Stimulated activated CD8-positive, alpha-beta memory T cell treated with anti-CD3 and anti-CD28 coated beads, Interleukin-15, amount 100 ng/mL, for 48 hours (primary cell): ENCODE measurements around the gene PLEKHA7.

Experiments
- DNase-seq, 2 donors: peaks; one replicate each; pipeline ENCODE4 v3.0.0-alpha.2; 2020; ENCODE audit warnings: low read depth in 2 of 2

Gene PLEKHA7

GRCh38 chr11:16880184-16880801 is 133.9 kb downstream of the PLEKHA7 start:
- no peak for DNase-seq

DNA sequence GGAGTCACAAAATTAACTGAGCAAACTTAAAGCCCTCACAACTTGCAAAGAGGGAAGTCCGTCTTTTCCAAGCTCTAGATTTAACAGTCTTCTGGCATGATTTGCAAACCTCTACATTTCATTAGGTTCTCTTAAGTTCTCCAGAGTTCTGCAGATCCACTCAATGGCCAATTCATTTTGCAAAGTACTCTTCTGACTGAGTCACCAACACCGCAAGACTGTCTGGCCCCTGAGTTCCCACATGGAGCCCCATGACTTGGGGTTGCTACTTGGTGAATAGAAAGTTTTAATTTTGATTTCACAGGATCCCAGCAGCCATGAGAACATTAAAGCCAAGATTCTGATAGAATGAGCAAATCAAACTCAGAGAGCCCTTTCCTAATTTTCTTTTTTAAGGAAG is 134.5 kb downstream of the PLEKHA7 start:
- no peak for DNase-seq

DNA sequence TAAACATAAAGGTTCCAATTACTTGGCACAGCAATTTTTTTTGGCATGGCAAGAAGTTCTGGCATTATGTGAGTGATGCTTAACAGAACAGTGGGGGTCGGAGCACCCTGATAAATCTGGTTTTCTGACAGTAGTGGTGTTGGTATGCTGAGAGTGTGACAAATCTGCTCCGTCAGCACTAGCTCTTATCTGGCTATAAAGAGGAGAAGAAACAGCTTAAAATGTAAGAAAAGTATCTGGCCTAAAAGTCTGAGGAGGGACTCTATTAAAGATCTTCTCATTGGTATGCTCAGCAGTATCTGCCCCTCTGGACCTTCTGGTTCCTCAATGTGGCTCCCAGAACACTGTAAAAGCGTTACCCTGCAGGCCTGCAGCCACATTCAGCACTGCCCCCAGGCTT is 137.4 kb downstream of the PLEKHA7 start:
- DNase-seq, result no peak

- DNase-seq, result no peak
Observed at GRCh38 chr11:16876053-16876752, 138.0 kb downstream of the PLEKHA7 start.

- no peak for DNase-seq
Observed at GRCh38 chr11:16874275-16874975, 139.8 kb downstream of the PLEKHA7 start.

DNA sequence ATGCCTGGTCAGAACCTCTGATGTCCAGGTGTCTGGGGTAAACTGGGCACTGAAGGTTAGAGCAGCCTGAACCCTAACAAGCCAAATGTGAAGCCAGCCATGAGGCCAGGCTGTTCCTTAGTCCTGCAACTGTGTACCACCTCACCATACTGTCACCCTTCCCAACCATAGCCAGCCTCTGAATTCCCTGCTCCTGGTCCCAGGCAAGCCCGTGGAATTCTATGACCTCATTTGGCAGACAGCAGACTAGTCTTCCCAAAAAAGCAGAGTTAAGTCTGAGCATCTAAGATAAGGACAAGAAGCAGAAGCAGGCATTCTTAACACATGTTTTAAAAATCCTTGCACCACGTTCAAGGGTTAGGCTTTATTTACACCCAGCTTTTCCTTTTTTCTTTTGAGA is 140.9 kb downstream of the PLEKHA7 start:
- no peak for DNase-seq

DNA sequence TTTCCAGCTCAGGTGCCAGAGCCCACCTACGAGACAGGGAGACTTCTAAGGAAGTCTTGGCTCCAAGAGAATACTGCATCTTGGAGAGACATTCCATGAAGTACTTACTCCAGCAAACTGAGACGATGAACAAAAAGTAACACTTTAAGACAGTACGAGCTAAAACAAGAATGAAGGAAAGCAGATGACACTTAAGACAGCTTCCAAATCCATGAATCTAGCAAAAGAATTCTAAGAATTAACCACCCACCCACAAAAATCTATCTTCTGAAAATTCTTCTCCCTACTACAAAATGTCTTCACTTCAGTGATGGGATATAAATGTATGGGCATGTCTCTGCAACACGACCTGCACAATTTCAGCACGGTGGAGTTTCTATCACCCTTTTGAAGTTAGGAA is 142.8 kb downstream of the PLEKHA7 start:
- DNase-seq, result no peak

GRCh38 chr11:16867097-16867496 is 147.1 kb downstream of the PLEKHA7 start:
- DNase-seq, result no peak

- peak in 1 of 2 donors; percentile 1 for DNase-seq
Observed at GRCh38 chr11:16864428-16864827, 149.8 kb downstream of the PLEKHA7 start.

DNA sequence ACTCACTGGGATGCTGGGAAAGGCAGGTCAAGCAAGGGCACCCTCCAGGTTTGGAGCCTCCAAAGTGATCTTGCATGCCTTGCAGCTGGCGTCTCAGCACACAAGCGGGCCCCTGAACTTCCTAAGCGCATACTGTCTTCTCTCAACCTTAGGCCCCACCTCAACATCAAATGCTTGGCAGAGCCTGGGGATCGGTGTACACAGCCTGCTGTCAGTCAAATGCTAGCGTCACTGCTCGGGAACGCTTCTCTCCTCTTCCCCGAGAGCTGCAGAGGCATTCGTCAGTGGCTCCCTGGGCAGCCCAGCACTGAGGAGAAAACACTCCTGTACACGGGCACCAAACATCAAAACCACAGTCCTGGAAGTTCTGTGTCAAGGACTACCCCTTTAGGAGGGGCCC is 150.8 kb downstream of the PLEKHA7 start:
- DNase-seq, result no peak

DNA sequence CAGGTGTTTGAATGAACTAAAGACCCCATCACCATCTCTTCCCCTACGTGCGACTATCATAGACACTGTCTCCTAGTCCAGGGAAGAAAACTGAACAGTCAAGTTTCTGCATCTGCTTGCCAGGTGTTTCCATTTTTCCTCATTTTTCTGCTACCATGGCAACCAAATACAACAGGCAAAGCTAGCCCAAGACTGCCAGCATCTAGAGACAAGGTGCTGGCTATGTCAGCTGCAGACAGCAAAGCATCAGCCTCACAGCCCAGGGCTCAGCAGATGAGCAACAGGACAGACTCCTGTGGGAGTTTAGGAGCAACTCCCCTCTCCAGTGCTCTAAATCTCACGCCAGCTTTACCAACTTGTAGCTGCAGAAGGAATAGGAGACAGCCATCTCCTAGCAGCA is 151.5 kb downstream of the PLEKHA7 start:
- DNase-seq, result no peak

DNA sequence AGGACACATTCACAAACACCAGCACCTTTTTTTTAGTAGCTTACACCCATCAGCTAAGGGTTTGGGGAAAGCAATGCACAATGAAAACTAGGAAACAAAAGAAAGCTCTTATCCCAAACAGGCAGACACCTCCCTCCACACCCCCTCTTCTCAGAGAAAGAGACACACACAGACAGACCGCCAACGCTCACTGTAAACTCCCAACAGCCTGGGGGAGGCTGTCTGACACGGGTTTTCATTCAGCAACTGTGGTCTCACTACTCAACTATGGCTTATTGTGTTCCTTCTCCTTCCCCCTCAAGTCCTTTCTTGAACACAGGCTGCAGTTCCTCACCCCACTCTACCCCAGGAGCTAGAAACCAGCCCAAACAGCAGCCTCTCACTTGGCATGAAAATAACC is 152.4 kb downstream of the PLEKHA7 start:
- DNase-seq, result no peak

DNA sequence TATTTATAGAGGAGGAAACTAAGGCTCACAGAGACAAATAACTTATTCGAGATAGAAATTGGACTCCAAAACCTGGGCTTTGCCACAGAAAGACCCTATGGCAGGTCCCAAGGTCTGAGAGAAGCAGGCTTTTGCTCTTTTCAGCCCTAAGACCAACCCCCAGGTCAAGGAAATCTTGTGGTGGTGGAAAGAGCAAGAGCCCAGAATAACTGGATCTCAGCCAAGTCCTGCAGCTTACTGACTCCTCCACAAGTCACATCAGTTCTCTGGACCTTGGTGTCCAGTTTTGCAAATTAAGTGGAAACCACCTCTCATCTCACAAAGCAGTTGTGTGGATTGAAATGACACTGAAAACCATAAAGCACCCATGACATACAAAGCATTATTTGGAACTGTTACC is 153.6 kb downstream of the PLEKHA7 start:
- no peak for DNase-seq

DNA sequence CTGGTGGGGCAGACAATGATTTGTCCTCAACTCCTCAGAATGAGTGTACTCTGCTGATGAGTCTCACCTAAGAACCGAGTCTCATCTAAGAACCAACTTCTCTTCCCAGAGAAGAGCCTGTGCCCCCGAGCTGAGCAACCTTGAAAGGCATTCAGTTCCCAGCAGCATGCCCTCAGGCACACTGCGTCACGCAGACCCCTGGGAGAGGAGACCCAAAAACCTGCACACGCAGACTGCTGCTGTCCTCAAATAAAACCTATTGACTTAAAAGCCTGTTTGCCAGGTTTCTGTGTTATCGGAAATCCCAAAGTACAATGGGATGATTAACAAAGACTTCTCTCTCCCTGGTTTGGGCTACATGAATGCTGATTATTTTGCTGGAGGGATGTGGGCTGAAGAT is 154.6 kb downstream of the PLEKHA7 start:
- DNase-seq, result no peak

DNA sequence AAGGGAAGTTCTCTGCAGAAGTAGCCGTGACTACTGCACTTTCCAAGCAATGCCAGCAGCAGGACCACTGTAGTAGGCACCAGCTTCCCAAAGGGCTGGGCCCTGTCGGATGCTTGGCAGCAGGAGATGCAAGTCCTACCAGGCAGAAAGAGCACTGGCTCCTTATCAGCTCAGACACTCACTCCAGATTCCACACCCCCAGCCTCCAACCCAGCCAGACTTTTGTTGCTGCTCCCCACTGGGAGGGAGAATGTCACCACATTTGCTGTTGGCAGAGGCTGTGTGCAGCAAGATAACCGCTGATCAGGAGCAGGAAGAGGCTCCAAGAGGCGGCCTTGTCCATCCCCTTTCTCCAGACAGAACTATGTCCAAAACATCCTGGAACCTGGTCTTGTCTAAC is 157.0 kb downstream of the PLEKHA7 start:
- no peak for DNase-seq

DNA sequence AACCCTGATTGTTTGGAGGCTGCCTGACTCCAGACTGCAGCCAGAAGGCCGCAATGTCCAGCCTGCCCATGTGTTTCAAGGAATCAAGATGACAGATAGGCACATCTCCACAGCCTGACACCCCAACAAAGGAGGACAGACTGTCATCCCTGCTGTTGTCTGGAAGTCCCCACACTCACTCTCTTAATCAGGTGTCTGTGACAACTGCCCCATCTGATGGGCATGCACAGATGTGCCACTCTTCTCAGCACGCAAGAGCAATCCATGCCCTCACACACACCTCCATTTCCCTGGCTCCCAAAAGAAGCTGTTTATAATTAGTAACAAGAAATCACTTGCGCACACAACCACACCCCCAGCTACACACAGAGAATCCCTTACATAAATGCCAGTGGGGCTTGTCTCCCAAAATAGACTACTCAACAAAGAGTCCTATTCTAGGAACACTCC is 158.2 kb downstream of the PLEKHA7 start:
- no peak for DNase-seq

DNA sequence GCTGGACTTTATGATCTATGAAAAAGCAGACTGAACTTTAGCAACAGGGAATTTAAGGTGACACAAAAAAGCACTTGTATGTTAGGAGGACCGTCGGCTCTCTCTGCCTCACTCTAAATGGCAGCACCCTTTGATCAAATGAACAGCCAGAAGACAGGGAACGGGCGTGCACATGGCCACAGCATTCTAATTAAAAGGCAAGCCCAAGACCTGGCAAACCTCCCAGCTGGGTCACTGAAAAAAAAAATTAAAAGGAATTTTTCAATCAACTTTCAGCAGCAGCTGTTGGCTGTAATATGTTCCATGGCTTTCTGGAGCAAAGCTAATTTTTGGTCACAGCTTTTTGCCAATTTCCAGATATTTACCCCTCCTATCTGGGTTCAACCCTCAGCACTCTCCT is 159.2 kb downstream of the PLEKHA7 start:
- no peak for DNase-seq

DNA sequence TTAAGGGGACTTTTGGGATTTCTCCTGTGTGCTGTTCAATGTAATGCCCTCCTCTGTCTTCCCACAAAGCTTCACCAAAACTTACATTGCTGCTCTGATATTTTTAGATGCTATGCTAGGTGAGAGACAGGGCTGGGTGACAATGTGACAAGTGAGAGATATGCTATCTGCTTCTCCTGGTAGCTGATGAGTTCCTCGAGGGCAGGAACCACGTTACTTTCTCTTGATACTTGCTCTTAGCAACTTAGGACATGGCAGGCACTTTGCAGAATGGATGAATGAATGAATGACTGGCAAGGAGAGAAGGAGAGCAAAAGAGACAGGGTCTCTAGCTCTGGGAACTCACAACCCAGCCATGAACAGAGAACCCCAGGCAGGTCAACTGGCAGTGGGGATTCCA is 160.4 kb downstream of the PLEKHA7 start:
- DNase-seq, result no peak

DNA sequence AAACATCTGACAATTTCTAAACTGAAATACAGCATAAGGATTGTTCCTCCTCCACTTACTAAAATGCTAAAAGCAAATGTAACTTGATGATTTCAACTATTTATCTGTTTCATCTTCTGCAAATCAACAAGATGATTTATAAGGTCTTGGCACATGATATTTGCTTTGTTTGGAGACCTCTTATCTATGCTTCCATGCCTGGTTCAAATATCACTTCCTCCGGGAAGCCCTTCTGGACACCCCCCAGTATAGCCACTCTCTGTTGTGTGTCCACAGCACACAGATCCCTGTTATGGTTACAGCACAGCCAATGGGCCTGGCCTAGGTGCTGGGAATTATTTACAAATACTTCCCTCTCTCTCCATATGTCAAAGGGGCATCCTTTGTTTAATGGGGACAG is 160.9 kb downstream of the PLEKHA7 start:
- no peak for DNase-seq

DNA sequence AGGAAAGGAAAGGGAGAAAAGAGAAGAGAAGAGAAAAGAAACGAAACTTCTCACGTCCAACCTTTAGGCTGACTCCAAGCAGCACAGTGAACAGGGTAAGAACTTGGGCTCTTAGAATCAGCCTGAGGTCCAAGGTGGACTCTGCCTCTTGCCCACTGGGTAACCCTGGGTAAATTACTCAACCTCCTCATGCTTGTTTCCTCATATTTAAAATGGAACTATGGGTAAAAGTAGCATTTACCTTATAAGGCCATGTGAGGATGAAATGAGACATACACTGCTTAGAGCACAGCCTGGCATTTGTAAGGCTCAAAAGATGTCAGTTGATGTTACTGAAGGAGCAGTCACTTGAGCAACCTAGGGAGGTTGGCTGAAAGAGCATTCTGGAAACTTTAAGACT is 167.9 kb downstream of the PLEKHA7 start:
- DNase-seq, result no peak

GRCh38 chr11:16844268-16844771 is 169.9 kb downstream of the PLEKHA7 start:
- no peak for DNase-seq

- no peak for DNase-seq
Observed at GRCh38 chr11:16843294-16843693, 170.9 kb downstream of the PLEKHA7 start.

DNA sequence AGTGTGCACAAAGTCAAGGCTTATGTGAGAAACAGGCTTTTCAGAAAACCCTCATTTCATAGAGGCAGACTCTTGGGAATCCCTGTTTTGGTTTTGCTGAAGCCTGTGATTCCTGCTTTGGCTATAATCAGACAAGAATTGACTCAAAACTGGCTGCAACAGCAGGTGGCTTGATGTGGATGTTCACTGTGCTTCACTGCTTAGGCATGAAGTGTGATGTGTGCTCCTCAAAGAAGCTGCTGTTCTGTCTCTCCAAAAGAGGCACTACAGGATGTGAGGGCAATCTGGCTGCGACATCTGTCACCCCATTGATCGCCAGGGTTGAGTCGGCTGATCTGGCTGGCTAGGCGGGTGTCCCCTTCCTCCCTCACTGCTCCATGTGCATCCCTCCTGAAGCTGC is 172.2 kb downstream of the PLEKHA7 start:
- DNase-seq, result no peak
